Measurements from ENCODE around the gene WNT8A.
"Not testable (repeated sequence)": the region's sequence is repeated elsewhere in the genome, so short reads cannot be mapped to it uniquely, and the experiment has no call there.

The WNT8A gene

GRCh38 chr5:138083702-138084101, at the start of gene WNT8A:
Gene WNT8A, plus strand, starts transcription at chr5:138084033. Its CDS starts 95 bp downstream, at chr5:138084128.
- DNase-seq, result no peak

GRCh38 chr5:138035605-138036537, 48.0 kb upstream of the WNT8A start:
- peak; percentile 69 to 86 for DNase-seq

- no peak for DNase-seq
Measured at GRCh38 chr5:138037271-138037670, 46.6 kb upstream of the WNT8A start.

GRCh38 chr5:138037907-138038633, 45.8 kb upstream of the WNT8A start:
- no peak for DNase-seq

- DNase-seq, result no peak
Measured at GRCh38 chr5:138038826-138039225, 45.0 kb upstream of the WNT8A start.

GRCh38 chr5:138045283-138045682, 38.5 kb upstream of the WNT8A start:
- DNase-seq, result not testable (repeated sequence)

- no peak for DNase-seq
Measured at GRCh38 chr5:138051441-138052296, 32.2 kb upstream of the WNT8A start.

- not testable (repeated sequence) for DNase-seq
Measured at GRCh38 chr5:138052718-138053117, 31.1 kb upstream of the WNT8A start.

- no peak for DNase-seq
Measured at GRCh38 chr5:138053554-138053953, 30.3 kb upstream of the WNT8A start.

- no peak for DNase-seq
Measured at GRCh38 chr5:138054206-138054605, 29.6 kb upstream of the WNT8A start.

GRCh38 chr5:138054847-138055558, 28.8 kb upstream of the WNT8A start:
- DNase-seq, result no peak

- no peak for DNase-seq
Measured at GRCh38 chr5:138064526-138064925, 19.3 kb upstream of the WNT8A start.

- no peak for DNase-seq
Measured at GRCh38 chr5:138065102-138065501, 18.7 kb upstream of the WNT8A start.

GRCh38 chr5:138067945-138068344, 15.9 kb upstream of the WNT8A start:
- no peak for DNase-seq

- peak; percentile 54 to 64 for DNase-seq
Measured at GRCh38 chr5:138068742-138069600, 14.9 kb upstream of the WNT8A start.

- DNase-seq, result not testable (repeated sequence)
Measured at GRCh38 chr5:138070026-138070425, 13.8 kb upstream of the WNT8A start.

GRCh38 chr5:138077064-138077696, 6.7 kb upstream of the WNT8A start:
- peak in 1 of 2 experiments; percentile 59 for DNase-seq

GRCh38 chr5:138078006-138078643, 5.7 kb upstream of the WNT8A start:
- no peak for DNase-seq

GRCh38 chr5:138082033-138082432, 1.8 kb upstream of the WNT8A start:
- no peak for DNase-seq

GRCh38 chr5:138091685-138092084, 7.9 kb downstream of the WNT8A start:
- DNase-seq, result no peak

Measured in NCI-H446 (cell line).